ENCODE measurements around the gene APRT.

DNA sequence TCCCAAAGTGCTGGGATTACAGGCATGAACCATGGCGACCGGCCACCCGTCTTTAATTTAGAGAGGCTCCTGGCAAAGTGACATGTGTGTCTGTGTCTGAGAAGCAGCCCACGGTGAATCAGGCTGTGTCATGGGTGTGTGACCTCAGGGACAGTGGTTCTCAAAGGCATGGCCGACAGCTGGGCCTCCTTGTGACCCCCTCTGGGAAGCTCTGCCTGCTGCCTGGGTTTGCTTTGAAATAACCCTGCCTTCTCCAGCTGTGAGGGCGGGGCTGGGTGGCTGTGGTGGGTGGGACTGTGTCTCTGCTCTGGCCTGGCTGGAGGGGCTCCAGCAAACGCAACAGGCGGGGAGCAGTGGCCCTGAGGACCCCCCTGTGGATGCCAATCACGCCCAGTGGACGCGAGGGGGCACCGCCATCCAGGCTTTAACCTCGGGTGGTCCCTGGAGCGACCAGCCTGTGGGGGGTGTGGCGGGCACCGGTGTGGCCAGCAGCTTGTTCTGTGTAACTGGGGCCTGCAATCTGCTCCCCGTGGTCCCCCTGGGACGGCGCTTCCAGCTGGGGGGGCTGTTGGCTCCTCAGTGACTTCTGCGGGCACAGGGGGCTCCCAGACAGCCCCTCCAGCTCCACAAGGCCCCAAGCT is 8.8 kb upstream of the APRT start:
- TF ChIP-seq, protein P1, sequence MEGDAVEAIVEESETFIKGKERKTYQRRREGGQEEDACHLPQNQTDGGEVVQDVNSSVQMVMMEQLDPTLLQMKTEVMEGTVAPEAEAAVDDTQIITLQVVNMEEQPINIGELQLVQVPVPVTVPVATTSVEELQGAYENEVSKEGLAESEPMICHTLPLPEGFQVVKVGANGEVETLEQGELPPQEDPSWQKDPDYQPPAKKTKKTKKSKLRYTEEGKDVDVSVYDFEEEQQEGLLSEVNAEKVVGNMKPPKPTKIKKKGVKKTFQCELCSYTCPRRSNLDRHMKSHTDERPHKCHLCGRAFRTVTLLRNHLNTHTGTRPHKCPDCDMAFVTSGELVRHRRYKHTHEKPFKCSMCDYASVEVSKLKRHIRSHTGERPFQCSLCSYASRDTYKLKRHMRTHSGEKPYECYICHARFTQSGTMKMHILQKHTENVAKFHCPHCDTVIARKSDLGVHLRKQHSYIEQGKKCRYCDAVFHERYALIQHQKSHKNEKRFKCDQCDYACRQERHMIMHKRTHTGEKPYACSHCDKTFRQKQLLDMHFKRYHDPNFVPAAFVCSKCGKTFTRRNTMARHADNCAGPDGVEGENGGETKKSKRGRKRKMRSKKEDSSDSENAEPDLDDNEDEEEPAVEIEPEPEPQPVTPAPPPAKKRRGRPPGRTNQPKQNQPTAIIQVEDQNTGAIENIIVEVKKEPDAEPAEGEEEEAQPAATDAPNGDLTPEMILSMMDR (IDR thresholded peaks at IDR 0.05): no peak
- TF ChIP-seq POLR2A (IDR thresholded peaks at IDR 0.05): no peak
